Activated CD8-positive, alpha-beta memory T cell treated with anti-CD3 and anti-CD28 coated beads for 4 hours (primary cell): ENCODE measurements around the gene EDN2.

Experiments
- DNase-seq, 2 donors: peaks; one replicate each; pipeline ENCODE4 v3.0.0-alpha.2; 2020; ENCODE audit warnings: low read depth in 2 of 2

EDN2 gene

GRCh38 chr1:41483001-41483850 is 1.3 kb downstream of the EDN2 start:
- no peak for DNase-seq

GRCh38 chr1:41482001-41482765 is 2.3 kb downstream of the EDN2 start:
- DNase-seq: no peak

- DNase-seq: no peak
Measured at GRCh38 chr1:41481109-41481775, 3.2 kb downstream of the EDN2 start.

- no peak for DNase-seq
Measured at GRCh38 chr1:41480204-41481108, 4.0 kb downstream of the EDN2 start.

- DNase-seq: no peak
Measured at GRCh38 chr1:41479808-41480160, 4.7 kb downstream of the EDN2 start.

GRCh38 chr1:41479000-41479807 is 5.3 kb downstream of the EDN2 start:
- DNase-seq: no peak

GRCh38 chr1:41478118-41478748 is 6.2 kb downstream of the EDN2 start:
- no peak for DNase-seq

GRCh38 chr1:41476807-41477361 is 7.6 kb downstream of the EDN2 start:
- DNase-seq: no peak

- DNase-seq: no peak
Measured at GRCh38 chr1:41475859-41476567, 8.5 kb downstream of the EDN2 start.

GRCh38 chr1:41475346-41475745 is 9.1 kb downstream of the EDN2 start:
- DNase-seq: no peak

GRCh38 chr1:41474490-41475271 is 9.8 kb downstream of the EDN2 start:
- DNase-seq: no peak

GRCh38 chr1:41473738-41474362 is 10.6 kb downstream of the EDN2 start:
- no peak for DNase-seq

- DNase-seq: no peak
Measured at GRCh38 chr1:41471658-41472057, 12.8 kb downstream of the EDN2 start.

- DNase-seq: no peak
Measured at GRCh38 chr1:41469706-41470105, 14.8 kb downstream of the EDN2 start.

GRCh38 chr1:41468122-41468762 is 16.2 kb downstream of the EDN2 start:
- no peak for DNase-seq

- no peak for DNase-seq
Measured at GRCh38 chr1:41467673-41468072, 16.8 kb downstream of the EDN2 start.

- no peak for DNase-seq
Measured at GRCh38 chr1:41466146-41466545, 18.3 kb downstream of the EDN2 start.
